Vagina (tissue), 2 donors: Measurements from ENCODE around the gene MERTK. TPM values are rescaled to one million over a fixed set of nuclear protein-coding genes. Genes with fewer than 3 reads are reported as not detected.

ENCODE experiments used
- DNase-seq, 2 donors: peaks; one replicate each; pipeline ENCODE4 v3.0.0-alpha.2; 2017; ENCODE audit errors: extremely low spot score in 2 of 2
- H3K27ac ChIP-seq: fragments of 200-600 bp; sonication (generic); one replicate; pipeline ENCODE4 v1.5.1; 2019
- H3K27me3 ChIP-seq: fragments of 200-600 bp; sonication (generic); one replicate; pipeline ENCODE4 v1.5.1; 2019
- H3K36me3 ChIP-seq, 2 donors: fragments of 200-600 bp; sonication (generic); one replicate each; pipeline ENCODE4 v1.5.1; 2017 to 2019
- H3K4me1 ChIP-seq: fragments of 200-600 bp; sonication (generic); one replicate; pipeline ENCODE4 v1.5.1; 2019
- H3K4me3 ChIP-seq, 2 donors: fragments of 200-600 bp; sonication (generic); 1 replicate in 1 of 2; 2 replicates in 1 of 2; pipeline ENCODE4 v1.5.1; 2016 to 2019
- H3K9me3 ChIP-seq: fragments of 200-600 bp; sonication (generic); one replicate; pipeline ENCODE4 v1.5.1; 2019
- POLR2A ChIP-seq, 2 donors: fragments of 450-650 bp; IDR thresholded peaks; one replicate each; pipeline ENCODE4 v1.6.1; 2017; ENCODE audit warnings: antibody characterized with exemption in 2 of 2, mild to moderate bottlenecking in 2 of 2, moderate library complexity in 2 of 2
- POLR2AphosphoS5 ChIP-seq, 2 donors: sonication (generic); formaldehyde crosslinking; IDR thresholded peaks; one replicate each; pipeline ENCODE4 v1.9.0; 2017; ENCODE audit warnings: antibody characterized with exemption in 2 of 2, mild to moderate bottlenecking in 2 of 2, low read depth in 1 of 2; ENCODE audit not compliant: insufficient read depth in 1 of 2
- intact Hi-C: fragments of 100-400 bp; cut with DNase I; formaldehyde crosslinking; loops from one replicate; pipeline ENCODE4 v1.15.1; 2023
- total RNA-seq: library from RNA; depleted of rRNA; stranded (reverse); fragments of >200 nt; gene quantifications from one replicate; pipeline ENCODE4 v1.2.3, GENCODE V29; 2016
- TF ChIP-seq, protein P1 (sequence below), 3 experiments: fragments of 450-650 bp in 2 of 3; fragments of 200-600 bp in 1 of 3; sonication (generic) in 1 of 3; IDR thresholded peaks; one replicate each; pipeline ENCODE4 v1.5.1; 2017 to 2019; ENCODE audit warnings: antibody characterized with exemption in 3 of 3, mild to moderate bottlenecking in 2 of 3, moderate library complexity in 2 of 3

The MERTK gene
- total RNA-seq, 1 donor from 2014 or later, result 15.7 TPM

DNA sequence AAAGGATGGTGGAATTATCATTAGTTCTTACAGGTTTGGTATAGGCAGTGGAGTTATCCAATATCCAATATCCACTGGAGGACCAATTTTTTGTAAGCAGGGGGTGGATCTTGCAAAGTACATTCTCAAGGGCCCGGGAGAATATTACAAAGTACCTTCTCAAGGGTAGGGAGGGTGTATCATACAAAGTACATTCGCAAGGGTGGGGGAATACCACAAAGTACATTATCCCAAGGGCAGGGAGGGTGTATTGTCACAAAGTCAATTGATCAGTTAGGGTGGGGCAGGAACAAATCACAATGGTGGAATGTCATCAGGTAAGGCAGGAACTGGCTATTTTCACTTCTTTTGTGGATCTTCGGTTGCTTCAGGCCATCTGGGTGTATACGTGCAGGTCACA, 101.4 kb downstream of the MERTK start:
- Histone ChIP-seq H3K4me1 (peaks cover 7% of the 10 kb centered on the region), H3K4me3 (no peak overlapping the region), H3K27me3 (no peaks in the 10 kb centered on the region), H3K36me3 (peaks cover 0 to 10% of the 10 kb centered on the region in 2 donors), H3K9me3 (no peaks in the 10 kb centered on the region), H3K27ac (no peak overlapping the region)
- DNase-seq, result no peak
- intact Hi-C loops, result no loop called here
- TF ChIP-seq, protein P1, sequence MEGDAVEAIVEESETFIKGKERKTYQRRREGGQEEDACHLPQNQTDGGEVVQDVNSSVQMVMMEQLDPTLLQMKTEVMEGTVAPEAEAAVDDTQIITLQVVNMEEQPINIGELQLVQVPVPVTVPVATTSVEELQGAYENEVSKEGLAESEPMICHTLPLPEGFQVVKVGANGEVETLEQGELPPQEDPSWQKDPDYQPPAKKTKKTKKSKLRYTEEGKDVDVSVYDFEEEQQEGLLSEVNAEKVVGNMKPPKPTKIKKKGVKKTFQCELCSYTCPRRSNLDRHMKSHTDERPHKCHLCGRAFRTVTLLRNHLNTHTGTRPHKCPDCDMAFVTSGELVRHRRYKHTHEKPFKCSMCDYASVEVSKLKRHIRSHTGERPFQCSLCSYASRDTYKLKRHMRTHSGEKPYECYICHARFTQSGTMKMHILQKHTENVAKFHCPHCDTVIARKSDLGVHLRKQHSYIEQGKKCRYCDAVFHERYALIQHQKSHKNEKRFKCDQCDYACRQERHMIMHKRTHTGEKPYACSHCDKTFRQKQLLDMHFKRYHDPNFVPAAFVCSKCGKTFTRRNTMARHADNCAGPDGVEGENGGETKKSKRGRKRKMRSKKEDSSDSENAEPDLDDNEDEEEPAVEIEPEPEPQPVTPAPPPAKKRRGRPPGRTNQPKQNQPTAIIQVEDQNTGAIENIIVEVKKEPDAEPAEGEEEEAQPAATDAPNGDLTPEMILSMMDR (IDR thresholded peaks at IDR 0.05), result no peak
- no peak for TF ChIP-seq POLR2A (IDR thresholded peaks at IDR 0.05)
- TF ChIP-seq POLR2AphosphoS5 (IDR thresholded peaks at IDR 0.05; ENCODE audit: insufficient read depth in 1 of 2, low read depth in 1 of 2), result no peak

DNA sequence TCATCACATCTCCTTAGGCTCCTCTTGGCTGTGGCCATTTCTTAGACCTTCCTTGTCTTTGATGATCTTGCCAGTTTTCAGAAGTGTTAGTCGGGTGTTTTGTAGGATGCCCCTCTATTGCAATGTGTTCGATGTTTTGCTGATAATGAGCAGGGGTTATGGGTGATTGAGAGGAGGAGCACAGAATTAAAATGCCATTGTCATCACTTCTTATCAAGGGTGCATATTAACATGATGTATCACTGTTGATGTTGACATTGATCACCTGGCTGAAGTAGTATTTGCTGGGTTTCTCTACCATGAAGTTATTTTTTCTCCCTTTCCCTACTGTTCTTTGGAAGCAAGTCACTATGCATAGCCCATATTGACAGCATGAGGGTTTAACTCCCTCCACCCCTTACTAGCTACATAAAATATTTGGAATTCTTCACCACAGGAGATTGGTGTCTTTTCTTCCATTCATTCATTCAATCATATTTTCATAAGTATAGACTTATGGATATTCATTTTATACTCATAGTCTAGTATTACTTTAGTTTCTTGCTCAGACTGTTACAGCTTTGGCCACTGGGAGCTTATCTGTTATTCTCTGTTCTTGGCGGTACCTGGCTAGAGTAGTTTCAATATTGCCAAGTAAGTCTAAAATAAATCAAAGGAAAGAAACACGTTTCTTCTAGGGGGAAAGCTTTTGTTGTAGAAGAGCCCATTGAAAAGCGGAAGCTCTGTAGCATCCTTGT, 102.2 kb downstream of the MERTK start:
- Histone ChIP-seq H3K27ac (no peak overlapping the region), H3K9me3 (no peaks in the 10 kb centered on the region), H3K4me1 (peaks cover 7% of the 10 kb centered on the region), H3K36me3 (peaks cover 0 to 10% of the 10 kb centered on the region in 2 donors), H3K27me3 (no peaks in the 10 kb centered on the region), H3K4me3 (no peak overlapping the region)
- TF ChIP-seq POLR2AphosphoS5 (IDR thresholded peaks at IDR 0.05; ENCODE audit: insufficient read depth in 1 of 2, low read depth in 1 of 2), result no peak
- TF ChIP-seq, protein P1 (IDR thresholded peaks at IDR 0.05), result no peak
- TF ChIP-seq POLR2A (IDR thresholded peaks at IDR 0.05), result no peak
- intact Hi-C loops, result no loop called here
- DNase-seq, result no peak

DNA sequence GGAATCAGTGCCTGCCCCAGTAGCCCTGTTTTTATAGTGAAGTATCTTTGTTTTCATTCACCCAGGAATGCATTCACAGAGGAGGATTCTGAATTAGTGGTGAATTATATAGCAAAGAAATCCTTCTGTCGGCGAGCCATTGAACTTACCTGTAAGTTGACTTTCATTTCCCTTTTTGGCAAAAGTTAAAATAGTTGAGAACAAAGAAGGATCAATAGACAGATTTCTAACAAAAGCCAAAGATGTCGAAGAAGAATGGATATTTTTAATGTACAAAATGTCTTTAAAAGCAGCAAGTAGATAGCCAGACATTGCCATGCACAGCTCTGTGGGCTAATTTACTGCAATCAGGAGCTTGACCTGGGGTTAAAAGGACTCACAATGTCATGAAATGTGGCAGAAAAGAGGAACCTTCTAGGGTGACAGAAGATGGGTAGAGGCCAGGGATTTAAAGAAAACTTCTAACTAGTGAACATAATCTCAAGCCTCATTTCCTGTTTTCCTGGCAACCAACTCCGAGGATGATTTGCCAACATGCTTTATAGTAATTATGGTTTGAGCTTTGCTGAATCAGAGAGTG, 102.8 kb downstream of the MERTK start:
- H3K4me1 ChIP-seq, result peaks cover 12% of the 10 kb centered on the region
- no peaks in the 10 kb centered on the region for H3K27me3 ChIP-seq
- no peaks in the 10 kb centered on the region for H3K9me3 ChIP-seq
- intact Hi-C loops, result no loop called here
- TF ChIP-seq POLR2A (IDR thresholded peaks at IDR 0.05) (no peak), POLR2AphosphoS5 (IDR thresholded peaks at IDR 0.05; ENCODE audit: insufficient read depth in 1 of 2, low read depth in 1 of 2) (no peak)
- TF ChIP-seq, protein P1 (IDR thresholded peaks at IDR 0.05), result no peak
- no peak overlapping the region for H3K4me3 ChIP-seq
- no peak overlapping the region for H3K27ac ChIP-seq
- H3K36me3 ChIP-seq, result peaks cover 0 to 10% of the 10 kb centered on the region in 2 donors
- no peak for DNase-seq

DNA sequence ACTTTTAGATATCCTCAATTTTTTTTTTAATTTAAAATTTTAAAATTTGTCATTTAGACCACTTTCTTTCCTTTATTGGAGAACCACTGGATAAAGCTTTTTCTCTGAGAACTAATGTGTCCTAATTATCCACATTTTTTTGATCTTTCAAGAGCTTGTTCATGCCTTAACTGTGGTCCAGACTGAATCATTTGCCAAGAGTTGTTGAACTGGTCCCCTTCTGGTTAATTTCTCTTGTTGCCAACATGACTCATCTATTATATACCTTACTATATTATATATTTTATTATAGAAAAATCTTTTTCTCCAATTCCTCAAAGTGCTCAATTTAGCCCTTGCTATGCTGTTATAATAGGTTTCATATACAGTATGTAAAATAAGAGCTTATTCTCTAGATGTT, 103.5 kb downstream of the MERTK start:
- intact Hi-C loops, result no loop called here
- no peaks in the 10 kb centered on the region for H3K27me3 ChIP-seq
- no peak overlapping the region for H3K4me3 ChIP-seq
- no peak for TF ChIP-seq POLR2AphosphoS5 (IDR thresholded peaks at IDR 0.05; ENCODE audit: insufficient read depth in 1 of 2, low read depth in 1 of 2)
- TF ChIP-seq, protein P1 (IDR thresholded peaks at IDR 0.05), result no peak
- TF ChIP-seq POLR2A (IDR thresholded peaks at IDR 0.05), result no peak
- no peak overlapping the region for H3K27ac ChIP-seq
- H3K36me3 ChIP-seq, result peaks cover 0 to 10% of the 10 kb centered on the region in 2 donors
- H3K4me1 ChIP-seq, result peaks cover 15% of the 10 kb centered on the region
- DNase-seq, result no peak
- no peaks in the 10 kb centered on the region for H3K9me3 ChIP-seq
